ENCODE measurements around the gene TTLL5. TPM values are rescaled to one million over a fixed set of nuclear protein-coding genes. Genes with fewer than 3 reads are reported as not detected.

Gene TTLL5
- total RNA-seq, 1 experiment from 2014 or later = 35.7 TPM

- Mint-ChIP-seq H3K4me3 (no peak overlapping the region), H3K27ac (no peak overlapping the region), H3K27me3 (ENCODE audit: low read depth) (no peaks in the 10 kb centered on the region), H3K4me1 (no peaks in the 10 kb centered on the region), H3K36me3 (ENCODE audit: insufficient read depth in 1 of 3, low read depth in 3 of 3) (peaks cover 0 to 23% (median 12%) of the 10 kb centered on the region in 3 experiments; a peak in 6 of 7 replicates), H3K9me3 (no peaks in the 10 kb centered on the region)
- H2BK15ac ChIP-seq (ENCODE audit: low read depth, low read length) = no peak overlapping the region
- H2BK120ac ChIP-seq (ENCODE audit: low read depth, low read length, poor library complexity, severe bottlenecking) = no peak overlapping the region
- no peaks in the 10 kb centered on the region for H4K20me1 ChIP-seq (ENCODE audit: control insufficient read depth, insufficient read depth, insufficient read length)
- H3K4me2 ChIP-seq (ENCODE audit: insufficient read depth, insufficient read length, low read length) = no peak overlapping the region
- no peak overlapping the region for H3K27ac ChIP-seq (ENCODE audit: insufficient read length, low read depth, low read length)
- H3K23me2 ChIP-seq (ENCODE audit: insufficient read length, low read depth, low read length, poor library complexity, severe bottlenecking) = no peaks in the 10 kb centered on the region
- DNase-seq = no peak
- no peak overlapping the region for H3K56ac ChIP-seq (ENCODE audit: insufficient read length, low read depth, low read length)
- no peak overlapping the region for H2BK12ac ChIP-seq (ENCODE audit: insufficient read length, low read depth, low read length)
- H4K5ac ChIP-seq (ENCODE audit: insufficient read length, low read depth, low read length) = no peak overlapping the region
- H4K91ac ChIP-seq (ENCODE audit: insufficient read length, low read depth, low read length) = no peak overlapping the region
- no peak overlapping the region for H2BK5ac ChIP-seq (ENCODE audit: insufficient read length, low read length)
- no peak overlapping the region for H3K9ac ChIP-seq (ENCODE audit: extremely low read depth, insufficient read length, low read length)
- H2AK5ac ChIP-seq (ENCODE audit: insufficient read length, low read length) = no peak overlapping the region
- no peak overlapping the region for H3K4ac ChIP-seq (ENCODE audit: low read depth, low read length)
- H2AFZ ChIP-seq (ENCODE audit: low read length) = no peak overlapping the region
- no peaks in the 10 kb centered on the region for H3K79me1 ChIP-seq (ENCODE audit: insufficient read depth, low read depth, low read length, poor library complexity, severe bottlenecking)
- no peak overlapping the region for H3K14ac ChIP-seq (ENCODE audit: insufficient read depth, low read length)
- no peak overlapping the region for H3K18ac ChIP-seq (ENCODE audit: insufficient read length, low read depth, low read length)
- no peak overlapping the region for H3T11ph ChIP-seq (ENCODE audit: low read length)
- no peaks in the 10 kb centered on the region for H3K79me2 ChIP-seq (ENCODE audit: insufficient read depth, low read length)
- no peaks in the 10 kb centered on the region for H3K9me3 ChIP-seq (ENCODE audit: control insufficient read depth, low read depth, low read length)
- no peaks in the 10 kb centered on the region for H3K4me1 ChIP-seq (ENCODE audit: insufficient read depth, low read length)
- no CpG with 5 or more reads among the region's 6 CpGs for WGBS (ENCODE audit: extremely low coverage, insufficient read length, low lambda C conversion rate)
- H2BK20ac ChIP-seq (ENCODE audit: low read depth, low read length, poor library complexity, severe bottlenecking) = no peak overlapping the region
- H3K27me3 ChIP-seq (ENCODE audit: insufficient read depth, low read length) = no peaks in the 10 kb centered on the region
- TF ChIP-seq CTCF (conservative IDR thresholded peaks at IDR 0.05) = no peak
- no peak overlapping the region for H3K23ac ChIP-seq (ENCODE audit: insufficient read length, low read depth, low read length)
- no peak overlapping the region for H4K8ac ChIP-seq (replicated peaks; ENCODE audit: insufficient read length, low read depth, low read length)
Measured at GRCh38 chr14:75771595-75771994, 110.5 kb downstream of the TTLL5 start.
